LoVo (cell line): ENCODE measurements around the gene RBM41.

Experiments used
- DNase-seq: peaks from one replicate; pipeline ENCODE4 v3.0.0-alpha.2; 2016; ENCODE audit warnings: low spot score

RBM41 gene

DNA sequence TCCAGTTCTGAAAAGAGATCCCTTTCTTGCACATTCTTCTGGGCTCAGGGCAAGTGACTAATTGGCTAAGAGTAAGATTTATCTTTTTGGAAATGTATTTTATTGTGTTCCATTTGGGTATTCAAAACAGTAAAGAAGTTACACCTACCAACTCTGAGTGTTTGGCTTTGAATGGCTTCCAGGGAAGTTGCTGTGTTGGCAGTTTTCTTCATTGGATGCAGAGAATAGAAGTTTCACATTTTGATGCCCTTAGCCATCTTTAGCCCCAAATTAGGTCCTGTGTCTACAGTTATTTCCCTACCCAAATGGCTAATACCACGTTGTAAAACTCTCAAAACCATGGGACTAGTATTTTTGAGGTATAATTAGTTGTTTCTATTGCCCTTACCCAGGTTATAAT, 88.9 kb downstream of the RBM41 start:
- DNase-seq: no peak

- peak; percentile 35 for DNase-seq
Measured at GRCh38 chrX:107025545-107025944, 93.1 kb downstream of the RBM41 start.

GRCh38 chrX:107014936-107015335, 103.7 kb downstream of the RBM41 start:
- no peak for DNase-seq
